Heart right ventricle (tissue), 16 donors: Measurements from ENCODE around the gene RBM14. TPM values are rescaled to one million over a fixed set of nuclear protein-coding genes. Genes with fewer than 3 reads are reported as not detected.

ENCODE experiments used
- ATAC-seq, 8 donors: fragments of 200-7000 bp; cut with Tn5 transposase; one replicate each; pipeline ENCODE4 v1.9.1; 2020; ENCODE audit warnings: mild to moderate bottlenecking in 8 of 8, moderate library complexity in 8 of 8, moderate number of reproducible peaks in 1 of 8
- DNase-seq, 2 donors: peaks; one replicate each; pipeline ENCODE4 v3.0.0-alpha.2; 2020
- H3K27ac ChIP-seq, 10 donors: fragments of 200-600 bp; sonication (generic) in 2 of 10; one replicate each; pipeline versions ENCODE4 v1.5.0 to v1.8.0; 2020 to 2022; ENCODE audit warnings: mild to moderate bottlenecking in 3 of 10
- H3K27me3 ChIP-seq, 7 donors: fragments of 200-600 bp; one replicate each; pipeline ENCODE4 v1.8.0; 2021 to 2022; ENCODE audit warnings: mild to moderate bottlenecking in 2 of 7
- H3K36me3 ChIP-seq, 9 donors: fragments of 200-600 bp; sonication (generic) in 1 of 9; one replicate each; pipeline versions ENCODE4 v1.5.0 to v1.8.0; 2020 to 2022; ENCODE audit warnings: mild to moderate bottlenecking in 2 of 9
- H3K4me1 ChIP-seq, 9 donors: fragments of 200-600 bp; sonication (generic) in 1 of 9; one replicate each; pipeline versions ENCODE4 v1.5.0 to v1.8.0; 2020 to 2022; ENCODE audit warnings: mild to moderate bottlenecking in 4 of 9
- H3K4me3 ChIP-seq, 10 donors: fragments of 200-600 bp; sonication (generic) in 2 of 10; one replicate each; pipeline versions ENCODE4 v1.5.0 to v1.8.0; 2020 to 2022; ENCODE audit warnings: mild to moderate bottlenecking in 7 of 10, moderate library complexity in 2 of 10
- H3K9me3 ChIP-seq, 11 donors: fragments of 200-600 bp in 10 of 11; sonication (generic) in 2 of 11; one replicate each; pipeline versions ENCODE4 v1.5.0 to v1.8.0; 2013 to 2022; ENCODE audit warnings: mild to moderate bottlenecking in 2 of 11, control low read depth in 1 of 11, moderate library complexity in 1 of 11
- WGBS, 2 donors: extraction: QIAGEN DNeasy Blood & Tissue Kit; methylation state at CpG; one replicate each; pipeline ENCODE4 v1.1.7; 2013; ENCODE audit warnings: inconsistent platforms in 1 of 2; 5-methylcytosine and 5-hydroxymethylcytosine counted together
- intact Hi-C, 10 donors: fragments of 100-400 bp; cut with DNase I; formaldehyde crosslinking; loops; one replicate each; pipeline versions ENCODE4 v1.11.1 to v1.14.2; 2022
- polyA plus RNA-seq, 2 donors: library from polyadenylated mRNA; stranded (reverse); fragments of 200-250 nt; gene quantifications; one replicate each; pipeline ENCODE4 v1.2.3, GENCODE V29; 2013
- total RNA-seq, 10 donors: library from RNA; stranded (reverse); fragmentation: NEBNext Ultra II Directional in 3 of 10; extraction: Animal tissue kit (Norgen Biotek cat#: 25700) in 3 of 10; gene quantifications; one replicate each; pipeline versions ENCODE4 v1.2.1 to v1.2.4, GENCODE V29; 2021 to 2023
- TF ChIP-seq, protein P1 (sequence below), 9 donors: fragments of 200-600 bp; sonication (generic) in 2 of 9; IDR thresholded peaks; one replicate each; pipeline versions ENCODE4 v1.5.0 to v1.8.0; 2021 to 2022; ENCODE audit warnings: antibody characterized with exemption in 9 of 9, mild to moderate bottlenecking in 5 of 9, moderate library complexity in 1 of 9
- donor health status: Arrhythmogenic right ventricular cardiomyopathy.
- donor health status: ischemic (EF 13 %, LVEDD 7.1; RV severe dilation, severe dysfunction).
- donor health status: healthy with polysubstance abuse.
- donor health status: DM: no; HTN: yes; CAD: no.
- donor health status: DM: no; HTN: no; CAD: no.
- donor health status: ischemic (EF 25% LVEDD 6.9; RV normal size, moderate dysfunction).
- donor health status: ischemic (EF 25% LVEDD 5.7; RV mildly dilated, moderate dysfunction).
- donor health status: healthy.
- donor health status: DM: yes; HTN: yes; CAD: no.
- donor health status: Ischemic cardiomyopathy.
- donor health status: ischemic (EF 35%, LVEDD 5.7; RV mildly dilated, moderate dysfunction).
- donor health status: nonischemic (EF 11% LVEDD 7.7; RV severe dilation, severe dysfunction).
- donor health status: DM: yes; HTN: yes; CAD: no.
- donor health status: PGD.
- donor health status: ischemic (EF 29% LVEDD 5.4; RV normal size, mild dysfunction).
- donor health status: nonischemic (EF 23%, LVEDD 6.1; RV moderate dilation, normal function).

RBM14 gene
- total and polyA plus RNA-seq, 12 donors: 16.2 to 49.7 (median 28.3) TPM

DNA sequence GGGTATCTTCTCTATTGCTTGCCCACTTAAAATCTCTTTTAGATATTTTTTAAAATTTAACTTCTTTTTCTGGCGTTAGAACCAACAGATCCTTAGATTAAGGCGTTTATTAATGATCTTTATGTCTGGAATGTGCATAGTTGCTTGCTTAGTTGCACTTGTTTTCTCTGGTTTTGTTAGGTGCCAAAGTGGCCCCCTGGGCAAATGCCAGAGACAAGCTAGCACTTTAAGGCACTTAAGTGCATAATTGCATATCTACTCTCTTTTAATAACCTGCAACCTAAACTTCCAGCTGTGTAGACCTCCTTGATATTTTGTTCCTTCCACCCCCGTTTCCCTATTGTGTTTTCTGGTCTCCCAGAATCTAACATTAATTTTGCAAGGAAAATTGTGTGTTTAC, 25.4 kb downstream of the RBM14 start:
- no peak for DNase-seq
- 13 to 18% methylated on average over 3 of the region's 3 CpGs for WGBS, 2 donors
- peaks cover 30 to 88% (median 85%) of the 10 kb centered on the region in 9 donors for H3K4me1 ChIP-seq
- peak overlapping the region in 1 of 10 donors; percentile 19 for H3K27ac ChIP-seq
- ATAC-seq: no peak
- H3K4me3 ChIP-seq: peak overlapping the region in 8 of 10 donors; percentile 18 to 93 (median 75)
- no peaks in the 10 kb centered on the region for H3K9me3 ChIP-seq
- intact Hi-C loops: loop anchor here in 2 of 10 donors (5.0 kb wide), 1 partner anchor 35 kb away; the partner anchor contains the start of gene RBM4B (in 2 of the 2)
- peaks cover 0 to 72% (median 43%) of the 10 kb centered on the region in 9 donors for H3K36me3 ChIP-seq
- no peaks in the 10 kb centered on the region for H3K27me3 ChIP-seq
- TF ChIP-seq, protein P1, sequence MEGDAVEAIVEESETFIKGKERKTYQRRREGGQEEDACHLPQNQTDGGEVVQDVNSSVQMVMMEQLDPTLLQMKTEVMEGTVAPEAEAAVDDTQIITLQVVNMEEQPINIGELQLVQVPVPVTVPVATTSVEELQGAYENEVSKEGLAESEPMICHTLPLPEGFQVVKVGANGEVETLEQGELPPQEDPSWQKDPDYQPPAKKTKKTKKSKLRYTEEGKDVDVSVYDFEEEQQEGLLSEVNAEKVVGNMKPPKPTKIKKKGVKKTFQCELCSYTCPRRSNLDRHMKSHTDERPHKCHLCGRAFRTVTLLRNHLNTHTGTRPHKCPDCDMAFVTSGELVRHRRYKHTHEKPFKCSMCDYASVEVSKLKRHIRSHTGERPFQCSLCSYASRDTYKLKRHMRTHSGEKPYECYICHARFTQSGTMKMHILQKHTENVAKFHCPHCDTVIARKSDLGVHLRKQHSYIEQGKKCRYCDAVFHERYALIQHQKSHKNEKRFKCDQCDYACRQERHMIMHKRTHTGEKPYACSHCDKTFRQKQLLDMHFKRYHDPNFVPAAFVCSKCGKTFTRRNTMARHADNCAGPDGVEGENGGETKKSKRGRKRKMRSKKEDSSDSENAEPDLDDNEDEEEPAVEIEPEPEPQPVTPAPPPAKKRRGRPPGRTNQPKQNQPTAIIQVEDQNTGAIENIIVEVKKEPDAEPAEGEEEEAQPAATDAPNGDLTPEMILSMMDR (IDR thresholded peaks at IDR 0.05): no peak

DNA sequence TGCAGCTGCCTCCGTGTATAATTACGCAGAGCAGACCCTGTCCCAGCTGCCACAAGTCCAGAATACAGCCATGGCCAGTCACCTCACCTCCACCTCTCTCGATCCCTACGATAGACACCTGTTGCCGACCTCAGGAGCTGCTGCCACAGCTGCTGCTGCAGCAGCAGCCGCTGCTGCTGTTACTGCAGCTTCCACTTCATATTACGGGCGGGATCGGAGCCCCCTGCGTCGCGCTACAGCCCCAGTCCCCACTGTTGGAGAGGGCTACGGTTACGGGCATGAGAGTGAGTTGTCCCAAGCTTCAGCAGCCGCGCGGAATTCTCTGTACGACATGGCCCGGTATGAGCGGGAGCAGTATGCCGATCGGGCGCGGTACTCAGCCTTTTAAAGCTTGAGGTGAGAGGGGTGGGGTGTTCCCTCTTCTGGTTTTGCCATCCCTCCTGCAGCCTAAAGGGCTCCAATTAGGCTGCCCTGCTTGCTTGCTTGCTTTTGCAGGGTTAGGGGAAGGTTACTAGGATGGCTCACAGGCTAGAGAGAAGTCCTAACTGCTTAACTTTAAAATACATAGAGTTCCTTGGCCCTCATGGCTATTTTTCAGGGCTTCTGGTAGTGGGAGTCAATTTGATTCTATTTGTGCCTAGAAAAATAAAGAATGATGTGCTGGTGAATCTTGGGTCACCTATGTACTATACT, 27.5 kb downstream of the RBM14 start:
- TF ChIP-seq, protein P1 (IDR thresholded peaks at IDR 0.05): no peak
- intact Hi-C loops: loop anchor here in 2 of 10 donors (5.0 kb wide), 1 partner anchor 33 kb away; the partner anchor contains the start of gene RBM4B (in 2 of the 2)
- H3K36me3 ChIP-seq: peaks cover 0 to 92% (median 43%) of the 10 kb centered on the region in 9 donors
- H3K4me1 ChIP-seq: peaks cover 30 to 89% (median 78%) of the 10 kb centered on the region in 9 donors
- H3K27ac ChIP-seq: no peak overlapping the region
- peak overlapping the region in 2 of 10 donors; percentile 2 to 4 for H3K4me3 ChIP-seq
- 88 to 89% methylated on average over 24 of the region's 24 CpGs for WGBS, 2 donors
- no peaks in the 10 kb centered on the region for H3K9me3 ChIP-seq
- H3K27me3 ChIP-seq: no peaks in the 10 kb centered on the region
- no peak for DNase-seq
- peak in 1 of 8 donors; percentile 23 for ATAC-seq

DNA sequence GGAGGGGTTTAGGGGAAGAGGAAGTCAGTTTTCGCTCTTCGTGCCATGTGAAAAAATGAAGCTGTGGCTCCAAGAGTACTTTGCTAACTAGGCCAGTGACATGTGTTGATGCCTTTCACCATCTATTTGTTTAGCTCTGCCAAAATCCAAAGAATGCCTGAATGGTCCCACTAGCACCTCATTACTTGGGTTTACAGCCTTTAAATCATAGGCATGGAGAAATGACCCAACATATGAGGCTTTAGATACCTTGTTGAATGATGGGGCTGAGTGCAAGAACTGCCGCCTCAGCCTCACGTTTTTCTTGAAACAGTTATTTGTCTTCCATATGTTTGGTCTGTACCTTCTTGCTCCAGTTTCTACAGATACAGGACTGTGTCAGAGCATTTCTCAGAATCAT, 30.4 kb downstream of the RBM14 start:
- H3K27ac ChIP-seq: no peak overlapping the region

DNA sequence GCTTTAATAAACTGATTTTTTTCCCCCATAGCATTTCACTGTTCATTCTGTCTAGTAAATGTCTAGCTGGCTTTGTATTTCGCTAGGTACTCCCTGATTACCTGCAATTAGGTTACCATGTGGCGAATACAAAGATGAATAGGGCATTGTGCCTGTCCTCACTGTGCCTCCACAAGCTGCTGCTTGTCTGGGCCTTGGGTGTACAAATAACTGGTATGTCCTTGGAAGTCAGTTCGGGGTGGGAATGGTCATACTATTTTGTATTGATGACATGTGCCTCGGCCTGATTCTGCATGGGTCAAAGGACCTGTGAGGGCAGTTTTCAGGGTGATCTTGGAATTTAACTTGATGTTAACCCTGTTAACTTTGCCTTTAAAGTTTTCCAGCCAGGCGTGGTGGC, 33.5 kb downstream of the RBM14 start:
- Histone ChIP-seq H3K27me3 (no peaks in the 10 kb centered on the region), H3K27ac (no peak overlapping the region), H3K4me1 (peaks cover 6 to 32% (median 21%) of the 10 kb centered on the region in 9 donors), H3K9me3 (no peaks in the 10 kb centered on the region), H3K4me3 (no peak overlapping the region), H3K36me3 (peaks cover 0 to 100% (median 19%) of the 10 kb centered on the region in 9 donors)
- intact Hi-C loops: no loop called here
- ATAC-seq (no peak), DNase-seq (no peak)
- TF ChIP-seq, protein P1 (IDR thresholded peaks at IDR 0.05): no peak
- 96% methylated on average over 5 of the region's 5 CpGs for WGBS, 2 donors

More for the DNA sequence above, 30.4 kb downstream of the RBM14 start:
- DNase-seq (no peak), ATAC-seq (no peak)
- no peaks in the 10 kb centered on the region for H3K9me3 ChIP-seq
- H3K36me3 ChIP-seq: peaks cover 0 to 100% (median 32%) of the 10 kb centered on the region in 9 donors
- TF ChIP-seq, protein P1 (IDR thresholded peaks at IDR 0.05): no peak
- peaks cover 19 to 63% (median 52%) of the 10 kb centered on the region in 9 donors for H3K4me1 ChIP-seq
- H3K27me3 ChIP-seq: no peaks in the 10 kb centered on the region
- intact Hi-C loops: no loop called here
- WGBS, 2 donors: 70 to 77% methylated on average over 4 of the region's 4 CpGs
- H3K4me3 ChIP-seq: no peak overlapping the region
